Fibroblast of villous mesenchyme (primary cell): Measurements from ENCODE around the gene IAPP. TPM values are rescaled to one million over a fixed set of nuclear protein-coding genes. Genes with fewer than 3 reads are reported as not detected.
"Not testable (repeated sequence)": the region's sequence is repeated elsewhere in the genome, so short reads cannot be mapped to it uniquely, and the experiment has no call there.

Experiments
- DNase-seq: peaks from one replicate; pipeline ENCODE4 v3.0.0-alpha.2; 2010; ENCODE audit warnings: low read depth
- H3K4me3 ChIP-seq: 2 replicates; pipeline ENCODE4 v1.5.1; 2011; ENCODE audit warnings: low read depth, mild to moderate bottlenecking, low read length
- total RNA-seq: library from RNA; depleted of rRNA; stranded (reverse); fragments of >200 nt; gene quantifications from 2 replicates; pipeline ENCODE4 v1.2.3, GENCODE V29; 2012
- TF ChIP-seq, protein P1 (sequence below): IDR thresholded peaks from 2 replicates; pipeline ENCODE4 v1.5.1; 2012; ENCODE audit warnings: low read depth, mild to moderate bottlenecking, low read length; ENCODE audit not compliant: insufficient read depth

IAPP gene
- total RNA-seq, 1 donor = not detected

DNA sequence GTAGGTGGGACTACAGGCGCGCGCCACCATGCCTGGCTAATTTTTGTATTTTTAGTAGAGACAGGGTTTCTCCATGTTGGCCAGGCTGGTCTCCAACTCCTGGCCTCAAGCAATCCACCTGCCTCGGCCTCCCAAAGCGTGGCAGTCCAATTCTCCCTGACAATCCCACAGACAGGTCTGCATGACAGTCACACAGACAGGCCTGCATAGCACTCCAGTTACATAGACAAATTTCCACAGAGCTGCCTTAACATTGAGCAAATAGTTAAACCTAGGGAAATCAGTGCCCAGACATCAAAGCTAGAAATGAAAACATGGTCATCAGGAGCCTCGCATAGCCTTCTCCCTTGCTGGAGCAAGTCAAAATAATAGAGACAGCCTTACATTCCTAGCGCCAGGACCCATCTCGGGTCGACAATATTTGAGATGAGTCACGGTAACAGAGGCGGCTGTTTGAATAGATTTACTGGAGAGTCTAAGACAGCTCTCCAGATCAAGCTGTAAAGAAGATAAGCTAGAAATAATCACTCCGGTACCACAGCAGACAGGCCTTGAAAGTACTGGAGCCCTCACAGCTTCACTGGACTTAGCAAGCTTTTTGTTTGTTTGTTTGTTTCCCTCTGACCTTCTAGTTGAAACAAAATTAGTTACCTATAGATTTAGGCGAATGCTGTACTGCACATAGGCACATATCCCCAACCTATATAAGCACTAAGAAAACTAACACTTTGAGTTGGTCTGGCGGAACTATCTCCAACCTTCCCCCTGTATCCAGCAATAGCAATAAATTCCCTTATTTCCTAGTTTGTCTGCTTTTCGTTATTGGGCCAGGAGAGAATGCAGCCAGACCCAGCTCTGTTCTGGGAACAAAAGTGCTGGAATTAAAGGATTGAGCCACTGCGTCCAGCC, 40.9 kb downstream of the IAPP start:
- TF ChIP-seq, protein P1, sequence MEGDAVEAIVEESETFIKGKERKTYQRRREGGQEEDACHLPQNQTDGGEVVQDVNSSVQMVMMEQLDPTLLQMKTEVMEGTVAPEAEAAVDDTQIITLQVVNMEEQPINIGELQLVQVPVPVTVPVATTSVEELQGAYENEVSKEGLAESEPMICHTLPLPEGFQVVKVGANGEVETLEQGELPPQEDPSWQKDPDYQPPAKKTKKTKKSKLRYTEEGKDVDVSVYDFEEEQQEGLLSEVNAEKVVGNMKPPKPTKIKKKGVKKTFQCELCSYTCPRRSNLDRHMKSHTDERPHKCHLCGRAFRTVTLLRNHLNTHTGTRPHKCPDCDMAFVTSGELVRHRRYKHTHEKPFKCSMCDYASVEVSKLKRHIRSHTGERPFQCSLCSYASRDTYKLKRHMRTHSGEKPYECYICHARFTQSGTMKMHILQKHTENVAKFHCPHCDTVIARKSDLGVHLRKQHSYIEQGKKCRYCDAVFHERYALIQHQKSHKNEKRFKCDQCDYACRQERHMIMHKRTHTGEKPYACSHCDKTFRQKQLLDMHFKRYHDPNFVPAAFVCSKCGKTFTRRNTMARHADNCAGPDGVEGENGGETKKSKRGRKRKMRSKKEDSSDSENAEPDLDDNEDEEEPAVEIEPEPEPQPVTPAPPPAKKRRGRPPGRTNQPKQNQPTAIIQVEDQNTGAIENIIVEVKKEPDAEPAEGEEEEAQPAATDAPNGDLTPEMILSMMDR = no peak
- DNase-seq = peak; percentile 4
- H3K4me3 ChIP-seq = no peak overlapping the region

DNA sequence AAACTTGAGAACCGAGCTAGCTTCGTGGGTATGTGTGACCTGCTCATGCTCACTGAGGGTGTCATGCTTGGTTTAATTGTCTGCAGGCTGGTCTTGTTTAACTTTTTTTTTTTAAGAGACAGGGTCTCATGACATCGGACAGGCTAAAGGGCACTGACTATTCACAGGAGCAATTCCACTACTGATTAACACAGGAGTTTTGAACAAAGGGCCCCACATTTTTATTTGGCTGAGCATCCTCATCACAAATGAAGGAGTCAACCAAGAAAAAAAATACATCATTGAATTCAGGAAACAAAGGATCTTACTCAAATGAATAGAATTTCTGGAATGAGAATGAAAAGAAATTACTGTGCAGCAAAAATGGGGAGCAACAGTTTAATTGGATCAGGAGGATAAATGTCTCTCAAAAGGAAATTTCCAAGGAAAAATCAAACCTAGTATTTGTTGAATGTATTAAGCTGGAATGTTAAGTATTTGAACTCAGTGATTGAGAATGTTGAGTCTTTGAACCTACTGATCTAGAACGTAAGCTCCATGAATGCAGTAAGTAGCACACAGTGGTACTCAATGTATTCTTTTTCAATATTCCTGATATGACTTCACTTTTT, 43.9 kb downstream of the IAPP start:
- TF ChIP-seq, protein P1 = no peak
- DNase-seq = no peak
- no peak overlapping the region for H3K4me3 ChIP-seq

DNA sequence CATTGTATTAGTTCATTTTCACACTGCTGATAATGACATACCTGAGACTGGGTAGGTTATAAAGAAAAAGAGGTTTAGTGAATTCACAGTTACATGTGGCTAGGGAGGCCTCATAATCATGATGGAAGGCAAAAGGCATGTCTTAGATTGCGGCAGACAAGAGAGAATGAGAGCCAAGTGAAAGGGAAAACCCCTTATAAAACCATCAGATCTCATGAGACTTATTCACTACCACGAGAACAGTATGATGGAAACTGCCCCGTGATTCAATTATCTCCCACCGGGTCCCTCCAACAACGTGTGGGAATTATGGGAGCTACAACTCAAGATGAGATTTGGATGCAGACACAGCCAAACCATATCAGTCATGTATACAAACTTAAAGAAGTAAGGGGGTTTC, 45.7 kb downstream of the IAPP start:
- H3K4me3 ChIP-seq, DNase-seq: not testable (repeated sequence)

DNA sequence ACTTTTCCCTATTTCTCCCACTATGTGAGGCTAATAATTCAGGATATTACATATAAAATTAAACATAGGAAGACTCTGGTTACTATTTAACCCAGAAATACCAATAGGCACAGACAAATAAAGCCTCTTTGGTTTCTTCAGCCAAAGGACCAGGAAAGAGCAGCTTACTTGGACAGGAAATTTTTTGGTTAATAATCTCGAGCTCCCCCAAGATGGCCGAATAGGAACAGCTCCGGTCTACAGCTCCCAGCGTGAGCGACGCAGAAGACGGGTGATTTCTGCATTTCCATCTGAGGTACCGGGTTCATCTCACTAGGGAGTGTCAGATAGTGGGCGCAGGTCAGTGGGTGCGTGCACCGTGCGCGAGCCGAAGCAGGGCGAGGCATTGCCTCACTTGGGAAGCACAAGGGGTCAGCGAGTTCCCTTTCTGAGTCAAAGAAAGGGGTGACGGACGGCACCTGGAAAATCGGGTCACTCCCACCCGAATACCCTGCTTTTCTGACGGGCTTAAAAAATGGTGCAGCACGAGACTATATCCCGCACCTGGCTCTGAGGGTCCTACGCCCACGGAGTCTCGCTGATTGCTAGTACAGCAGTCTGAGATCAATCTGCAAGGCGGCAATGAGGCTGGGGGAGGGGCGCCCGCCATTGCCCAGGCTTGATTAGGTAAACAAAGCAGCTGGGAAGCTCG, 46.5 kb downstream of the IAPP start:
- not testable (repeated sequence) for DNase-seq

DNA sequence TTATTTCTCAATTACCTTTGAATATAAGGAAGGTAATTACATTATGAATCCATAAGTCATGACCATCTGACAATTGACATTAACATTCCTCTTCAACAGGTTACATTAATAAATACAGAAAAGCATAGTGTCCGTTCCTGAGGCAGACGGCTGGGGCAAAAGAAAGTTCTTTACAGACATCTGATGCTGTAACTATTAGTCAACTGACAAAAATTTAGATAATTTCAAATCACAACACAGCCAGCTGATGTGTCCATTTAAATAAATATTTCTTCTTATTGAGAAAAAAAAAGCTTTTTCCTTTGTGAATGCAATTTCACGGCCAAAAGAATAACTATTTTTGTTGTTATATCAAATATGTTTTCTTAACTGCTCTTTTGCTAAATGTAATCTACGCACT, 55.5 kb downstream of the IAPP start:
- TF ChIP-seq, protein P1 = no peak
- H3K4me3 ChIP-seq = no peak overlapping the region
- DNase-seq = no peak

More for the DNA sequence above, 46.5 kb downstream of the IAPP start:
- H3K4me3 ChIP-seq = peak overlapping the region; percentile 32

Other genes with a start within 250 kb of the IAPP start
- gene SLCO1B1, start 241.7 kb upstream of the IAPP start, total RNA-seq = not detected in 2 replicates
- gene SLCO1A2, start 38.0 kb upstream of the IAPP start, total RNA-seq = 0.32 and 0.86 TPM in 2 replicates
- gene PYROXD1, start 64.8 kb downstream of the IAPP start, total RNA-seq = 9.5 and 11.3 TPM in 2 replicates
- 68.6 and 95.9 TPM in 2 replicates for gene RECQL, start 128.7 kb downstream of the IAPP start, total RNA-seq
- gene GOLT1B, start 128.9 kb downstream of the IAPP start, total RNA-seq = 59.3 and 99.3 TPM in 2 replicates
- gene SPX, start 153.4 kb downstream of the IAPP start, total RNA-seq = under 0.01 and 0.86 TPM in 2 replicates
- not detected in 2 replicates for gene GYS2, start 231.9 kb downstream of the IAPP start, total RNA-seq